Left renal pelvis (tissue), 4 donors: Measurements from ENCODE around the gene KATNB1. TPM values are rescaled to one million over a fixed set of nuclear protein-coding genes. Genes with fewer than 3 reads are reported as not detected.
"Not testable (repeated sequence)": the region's sequence is repeated elsewhere in the genome, so short reads cannot be mapped to it uniquely, and the experiment has no call there.

Experiments
- DNase-seq, 4 donors: peaks; one replicate each; pipeline ENCODE4 v3.0.0-alpha.2; 2013; ENCODE audit warnings: low read depth in 4 of 4, low spot score in 3 of 4
- polyA plus RNA-seq, 4 donors: library from polyadenylated mRNA; unstranded; fragments of 120-200 nt; gene quantifications; one replicate each; pipeline ENCODE4 v1.2.1, GENCODE V29; 2013; ENCODE audit not compliant: insufficient read length in 4 of 4

The KATNB1 gene
- polyA plus RNA-seq, 4 donors = 11.8 to 22.3 (median 19.6) TPM

- no peak for DNase-seq
Observed at GRCh38 chr16:57764341-57765159, 29.0 kb downstream of the KATNB1 start.

DNA sequence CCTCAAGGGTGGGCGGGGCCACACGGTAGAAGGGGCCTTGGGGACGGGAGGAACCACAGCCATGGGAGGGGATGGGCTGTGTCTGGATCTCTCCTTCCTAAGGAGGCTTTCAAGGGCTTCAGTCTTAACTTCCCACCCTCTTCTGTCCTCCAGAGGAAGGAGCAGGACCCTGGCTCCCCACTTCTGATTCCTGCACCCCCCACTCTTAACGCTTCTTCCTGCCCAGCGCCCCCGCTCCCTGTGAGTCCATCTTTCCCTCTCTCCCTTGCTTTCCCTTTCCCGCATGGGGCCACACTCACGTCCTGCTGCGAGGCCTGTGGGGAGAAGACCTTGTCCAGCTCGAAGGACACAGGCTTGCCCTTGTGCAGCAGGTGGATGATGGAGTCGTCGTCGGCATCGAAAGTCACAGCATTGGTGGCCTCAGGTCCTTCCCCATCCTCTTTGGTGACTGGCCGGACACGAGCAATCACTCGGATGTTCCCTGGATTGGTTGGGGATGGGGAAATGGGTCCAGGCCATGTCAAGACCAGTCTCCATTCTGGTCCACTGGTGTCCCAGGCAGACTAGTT lies 29.7 kb downstream of the KATNB1 start:
- DNase-seq = no peak

DNA sequence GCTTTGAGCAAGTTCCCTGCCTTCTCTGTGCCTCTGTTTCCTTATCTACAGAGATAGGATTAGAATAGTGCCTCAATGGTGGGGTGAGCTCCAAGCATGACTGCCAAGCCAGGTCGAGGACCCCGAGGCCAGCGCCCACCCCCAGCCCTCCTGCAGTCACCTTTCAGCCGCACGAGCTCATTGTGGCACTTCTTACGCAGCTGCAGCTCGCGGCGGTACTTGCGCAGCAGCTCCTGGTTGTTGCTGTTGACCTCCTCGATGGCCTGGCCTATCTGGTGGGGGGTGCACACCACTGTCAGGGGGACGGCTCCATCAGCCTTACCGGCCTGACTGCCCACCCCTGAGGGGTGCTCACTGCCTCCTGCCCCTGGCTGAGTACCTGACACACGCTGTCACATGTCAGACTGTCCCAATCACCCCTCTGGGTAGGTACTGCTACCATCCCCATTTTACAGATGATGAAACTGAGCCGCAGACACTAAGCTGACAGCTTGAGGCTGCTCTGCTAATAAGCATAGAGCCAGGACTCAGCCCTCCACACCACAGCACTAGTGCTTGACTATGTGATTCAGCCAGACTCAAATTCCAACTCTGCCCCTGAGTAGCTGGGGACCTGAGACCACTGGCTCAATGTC lies 31.3 kb downstream of the KATNB1 start:
- no peak for DNase-seq

DNA sequence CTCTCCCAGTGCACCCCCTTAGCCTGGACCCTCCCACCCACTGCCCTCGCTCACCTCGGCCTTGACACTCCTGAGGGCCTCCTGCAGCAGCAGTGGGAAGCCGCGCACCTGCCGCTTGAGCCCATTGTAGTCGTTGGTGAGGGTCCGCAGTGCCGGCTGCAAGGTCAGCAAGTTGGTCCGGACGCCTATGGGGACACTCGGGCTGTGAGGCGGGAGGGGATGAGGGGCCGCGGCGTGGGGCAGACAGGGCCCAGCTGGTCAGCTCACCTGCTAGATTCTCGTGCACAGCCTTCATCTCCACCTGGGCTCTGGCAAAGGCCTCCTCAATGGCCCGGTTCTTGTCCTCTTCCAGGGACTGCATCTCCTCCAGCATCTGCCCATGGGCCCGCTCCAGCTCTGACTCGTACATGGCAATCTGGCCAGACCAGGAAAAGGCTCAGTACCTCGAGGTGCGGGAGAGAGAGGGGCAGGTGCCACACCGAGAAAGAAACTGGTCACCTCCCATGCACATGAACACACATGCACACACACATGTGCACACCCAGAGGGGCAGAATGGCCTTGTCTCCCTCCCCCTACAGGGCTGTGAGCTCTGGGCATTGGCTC lies 34.1 kb downstream of the KATNB1 start:
- no peak for DNase-seq

GRCh38 chr16:57770361-57770760 lies 34.8 kb downstream of the KATNB1 start:
- DNase-seq = no peak

DNA sequence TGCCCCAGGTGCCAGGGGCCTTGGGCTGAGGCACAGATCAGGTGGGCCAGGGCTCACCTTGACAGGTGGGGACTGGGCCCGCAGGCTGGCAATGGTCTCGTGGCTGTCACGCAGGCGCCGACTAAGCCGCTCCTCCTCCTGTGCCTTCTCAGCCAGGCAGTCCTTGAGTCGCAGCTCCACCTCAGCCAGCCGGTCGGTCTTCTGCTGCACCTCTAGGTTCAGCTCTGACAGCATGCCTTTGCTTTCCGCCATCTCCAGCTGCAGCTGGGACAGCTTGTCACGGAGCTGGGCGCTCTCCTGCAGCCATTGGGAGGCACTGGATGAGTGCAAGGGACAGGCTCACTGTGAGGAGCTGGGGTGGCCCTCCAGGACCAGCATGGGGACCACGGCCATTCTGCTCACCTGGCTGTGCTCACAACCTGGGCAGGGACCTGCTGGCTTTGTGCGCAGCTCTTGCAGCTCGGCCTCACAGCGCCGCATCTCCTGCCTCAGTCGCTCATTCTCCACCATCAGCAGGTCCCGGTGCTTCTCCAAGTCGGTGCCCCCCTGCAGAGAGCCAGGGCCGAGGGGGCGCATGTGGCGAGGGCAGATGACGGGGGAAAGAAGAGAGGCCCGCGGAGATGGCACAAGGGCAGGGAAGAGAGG lies 35.7 kb downstream of the KATNB1 start:
- no peak for DNase-seq

DNA sequence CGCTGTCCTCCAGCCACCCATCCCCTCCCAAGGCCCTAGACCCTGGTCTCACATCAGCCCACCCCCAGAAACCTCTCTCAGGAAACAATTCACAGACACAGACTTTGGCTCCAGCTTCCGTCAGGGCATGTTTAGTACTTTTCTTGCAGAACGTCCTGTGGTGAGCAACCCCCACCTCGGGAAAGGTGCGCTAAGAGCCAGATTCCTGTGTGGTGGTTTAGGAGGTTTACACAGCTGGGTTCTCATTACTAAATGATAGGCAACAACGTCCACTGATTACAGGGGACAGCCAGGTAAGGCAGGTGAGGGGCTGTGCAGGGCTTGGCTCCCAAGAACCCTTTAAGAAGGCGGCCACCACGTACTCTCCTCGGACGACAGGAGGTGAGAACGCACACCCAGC lies 37.4 kb downstream of the KATNB1 start:
- DNase-seq = no peak

GRCh38 chr16:57773655-57774295 lies 38.2 kb downstream of the KATNB1 start:
- DNase-seq = no peak

GRCh38 chr16:57774705-57775285 lies 39.2 kb downstream of the KATNB1 start:
- no peak for DNase-seq

GRCh38 chr16:57775661-57776469 lies 40.3 kb downstream of the KATNB1 start:
- peak in 1 of 4 donors; percentile 56 for DNase-seq

GRCh38 chr16:57778658-57779057 lies 43.1 kb downstream of the KATNB1 start:
- no peak for DNase-seq

DNA sequence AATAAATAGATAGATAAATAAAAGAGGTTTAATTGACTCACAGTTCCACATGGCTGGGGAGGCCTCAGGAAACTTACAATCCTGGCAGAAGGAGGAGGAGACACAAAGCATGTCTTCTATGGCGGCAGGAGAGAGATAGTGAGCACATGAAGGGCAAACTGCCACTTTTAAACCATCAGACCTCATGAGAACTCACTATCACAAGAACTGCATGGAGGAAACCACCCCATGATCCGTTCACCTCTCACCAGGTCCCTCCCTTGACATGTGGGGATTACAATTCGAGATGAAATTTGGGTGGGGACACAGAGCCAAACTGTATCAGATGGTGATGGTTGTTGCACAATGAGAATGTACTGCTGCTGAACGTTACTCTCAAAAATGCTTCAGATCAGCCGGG lies 44.3 kb downstream of the KATNB1 start:
- not testable (repeated sequence) for DNase-seq

GRCh38 chr16:57781349-57781740 lies 45.8 kb downstream of the KATNB1 start:
- DNase-seq = no peak

- no peak for DNase-seq
Observed at GRCh38 chr16:57781741-57782606, 46.4 kb downstream of the KATNB1 start.

DNA sequence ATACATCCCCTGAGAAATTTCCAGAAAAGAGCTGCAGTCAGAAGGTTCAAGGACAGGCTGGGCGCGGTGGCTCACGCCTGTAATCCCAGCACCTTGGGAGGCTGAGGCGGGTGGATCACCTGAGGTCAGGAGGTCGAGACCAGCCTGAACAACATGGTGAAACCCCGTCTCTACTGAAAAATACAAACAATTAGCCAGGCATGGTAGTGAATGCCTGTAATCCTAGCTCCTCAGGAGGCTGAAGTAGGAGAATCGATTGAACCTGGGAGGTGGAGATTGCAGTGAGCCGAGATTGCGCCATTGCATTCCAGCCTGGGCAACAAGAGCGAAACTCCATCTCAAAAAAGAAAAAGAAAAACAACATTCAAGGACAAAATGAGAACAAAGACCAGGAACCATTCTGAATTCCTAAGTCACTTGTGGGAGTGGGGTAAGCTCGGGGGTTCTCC lies 47.1 kb downstream of the KATNB1 start:
- DNase-seq = not testable (repeated sequence)

- no peak for DNase-seq
Observed at GRCh38 chr16:57783116-57783515, 47.5 kb downstream of the KATNB1 start.

DNA sequence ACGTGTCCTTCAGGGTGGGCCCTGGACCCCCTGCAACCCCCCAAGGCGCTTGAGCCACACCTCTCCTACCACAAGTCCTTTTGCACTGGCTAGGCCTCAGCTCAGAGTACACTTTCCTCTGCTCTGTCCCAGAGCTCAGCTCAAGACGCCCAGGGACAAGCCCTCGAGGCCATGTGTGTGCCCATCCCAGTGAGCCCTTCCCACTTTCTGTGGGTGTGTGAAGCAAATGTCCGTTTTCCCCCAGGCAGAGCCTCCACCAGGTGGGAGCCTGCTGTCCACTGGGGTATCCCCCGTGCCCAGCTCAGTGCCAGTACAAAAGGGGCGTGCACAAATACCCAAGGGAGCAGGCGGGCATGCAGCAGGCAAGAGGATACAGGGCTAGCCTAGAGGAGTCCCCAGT lies 48.3 kb downstream of the KATNB1 start:
- no peak for DNase-seq

DNA sequence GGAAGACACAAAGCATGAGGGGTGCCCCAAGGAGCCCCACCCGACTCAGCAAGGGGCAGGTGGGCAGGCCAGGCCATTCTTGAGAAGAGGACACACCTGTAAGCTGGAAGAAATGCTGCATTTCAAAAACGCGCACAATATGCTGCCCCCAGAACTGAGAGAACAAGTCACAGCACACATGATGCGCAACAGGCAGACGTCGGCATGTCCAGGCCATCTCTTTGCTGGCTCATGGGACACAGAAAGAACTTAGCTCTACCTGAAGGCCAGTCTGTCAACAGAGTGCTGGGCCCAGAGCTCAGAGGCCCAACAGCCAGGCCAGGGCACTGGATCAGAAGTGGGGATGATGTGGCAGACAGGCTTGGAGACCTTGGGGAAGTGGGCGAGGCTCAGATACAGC lies 48.8 kb downstream of the KATNB1 start:
- no peak for DNase-seq
